Globus pallidus (tissue), 1 donor: ENCODE measurements around the gene FGFR2.

Experiments
- DNase-seq: peaks from one replicate; pipeline ENCODE4 v3.0.0-alpha.2; 2015; ENCODE audit warnings: low spot score

Gene FGFR2

DNA sequence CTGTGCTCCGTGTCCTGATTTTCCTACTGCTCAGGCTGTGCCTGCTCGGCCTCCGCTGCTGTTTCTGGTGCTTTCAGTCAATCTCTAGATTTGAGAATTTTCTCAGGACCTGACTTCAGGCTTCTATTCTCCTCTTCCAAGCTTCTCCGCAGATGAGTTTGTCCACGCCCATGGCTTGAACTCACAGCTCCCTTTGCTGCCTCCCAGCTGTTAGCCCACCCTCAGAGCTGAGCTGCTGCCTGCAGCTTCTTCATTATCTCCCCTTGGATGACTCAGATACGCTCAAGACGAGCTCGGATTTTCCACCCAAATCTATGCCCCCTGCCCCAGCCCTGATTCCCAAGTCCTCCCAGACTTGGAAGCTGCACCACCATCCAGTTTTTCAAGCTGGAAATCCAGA, 104.7 kb downstream of the FGFR2 start:
- DNase-seq, result no peak

DNA sequence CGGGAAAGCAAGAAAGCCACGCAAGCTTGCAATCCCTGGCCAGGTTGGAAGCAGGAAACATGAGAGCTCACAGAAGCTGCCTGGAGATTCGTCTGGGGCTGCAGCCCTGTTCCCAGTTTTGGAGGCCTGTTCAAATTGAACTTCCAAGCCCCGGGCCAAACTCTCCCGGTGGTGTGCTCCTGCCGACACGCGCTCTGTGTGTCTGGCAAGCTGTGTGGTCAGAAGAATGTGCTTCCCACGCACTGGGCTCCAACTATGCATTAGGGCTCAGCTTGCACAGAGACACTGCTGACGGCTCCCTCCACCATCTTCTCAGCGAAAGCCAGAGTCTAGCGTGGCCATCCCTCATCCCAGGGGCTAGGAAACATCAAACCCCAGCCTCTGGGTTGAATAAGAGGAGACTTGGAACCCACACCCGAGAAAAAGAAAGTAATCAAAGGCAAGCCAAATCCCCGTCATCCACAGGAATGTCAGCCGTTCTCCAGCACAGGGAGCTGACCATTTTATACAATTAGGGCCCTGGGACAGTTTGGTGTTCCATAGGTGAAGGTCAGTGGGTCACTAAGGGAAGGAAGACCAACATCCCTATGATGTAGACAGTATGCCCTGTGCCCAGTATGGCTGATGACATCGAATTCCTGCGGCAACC, 107.2 kb downstream of the FGFR2 start:
- DNase-seq, result no peak

DNA sequence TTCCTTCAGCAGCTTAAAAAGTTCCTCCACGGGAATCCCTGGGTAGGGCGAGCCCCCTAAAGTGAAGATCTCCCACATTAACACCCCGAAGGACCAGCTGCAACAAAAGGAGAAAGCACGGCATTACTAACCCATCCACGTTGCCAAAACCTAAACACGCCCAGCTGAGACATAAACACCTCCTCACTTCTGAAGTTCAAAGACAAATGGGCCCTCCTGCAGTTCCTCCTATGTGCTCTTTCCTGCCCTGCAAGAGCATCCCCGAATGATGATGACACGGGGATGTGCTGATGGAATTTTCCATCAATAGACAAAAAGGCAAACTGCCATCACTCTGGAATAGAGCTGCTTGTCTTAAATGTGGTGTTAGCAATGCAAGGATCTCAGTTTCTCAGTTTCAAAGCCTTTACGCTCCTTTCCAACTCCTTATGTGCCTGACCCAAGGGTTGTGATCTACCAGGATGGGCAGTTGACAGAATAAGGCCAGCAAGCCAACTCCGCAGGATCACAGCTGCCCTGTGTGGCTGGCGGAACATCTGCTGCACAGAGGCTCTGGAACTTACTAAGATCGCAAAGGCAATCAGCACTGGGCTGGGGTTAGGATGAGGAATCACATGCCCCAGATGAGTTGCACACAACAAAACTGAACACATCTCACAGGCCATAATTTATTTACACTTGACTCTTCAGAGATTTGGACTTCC, 112.7 kb downstream of the FGFR2 start:
- DNase-seq, result peak; percentile 78

GRCh38 chr10:121484816-121485215, 113.4 kb downstream of the FGFR2 start:
- DNase-seq, result no peak

- no peak for DNase-seq
Measured at GRCh38 chr10:121484401-121484800, 113.8 kb downstream of the FGFR2 start.

DNA sequence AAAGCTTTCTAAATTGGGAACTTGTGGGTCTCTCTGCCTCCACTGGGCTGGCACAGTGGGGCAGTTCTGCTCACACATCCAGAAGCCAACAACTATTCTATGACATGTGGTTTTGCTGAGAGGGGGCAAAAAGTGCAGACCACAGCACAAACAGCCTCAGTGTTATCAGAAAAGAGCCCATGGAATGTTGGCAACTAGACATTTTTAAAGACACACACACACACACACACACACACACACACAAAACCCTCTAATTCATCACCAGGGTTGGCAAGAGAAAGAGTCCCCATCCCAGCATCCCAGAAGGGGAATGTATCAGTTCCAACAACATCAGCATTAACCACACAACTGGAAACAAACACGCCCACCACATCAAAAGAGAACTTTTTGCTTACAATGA, 117.1 kb downstream of the FGFR2 start:
- DNase-seq, result no peak

DNA sequence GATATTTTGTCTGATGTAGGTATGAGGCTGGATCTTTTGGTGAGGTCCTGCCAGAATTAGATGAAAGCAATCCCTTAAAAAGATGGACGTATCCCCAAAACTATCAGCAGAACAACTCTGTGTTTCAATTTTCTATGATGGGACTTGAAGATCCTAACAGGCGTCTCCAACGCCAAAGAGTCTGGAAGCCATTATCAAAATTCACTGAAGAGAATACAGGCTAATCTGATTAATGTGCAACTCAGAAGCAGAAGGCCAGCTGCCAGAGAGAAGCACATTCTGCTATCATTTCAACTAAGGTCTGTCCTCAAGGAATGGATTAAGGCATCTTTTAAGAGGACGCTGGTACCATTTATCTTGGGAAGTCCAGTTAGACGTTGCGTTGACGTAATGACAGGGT, 119.7 kb downstream of the FGFR2 start:
- no peak for DNase-seq

DNA sequence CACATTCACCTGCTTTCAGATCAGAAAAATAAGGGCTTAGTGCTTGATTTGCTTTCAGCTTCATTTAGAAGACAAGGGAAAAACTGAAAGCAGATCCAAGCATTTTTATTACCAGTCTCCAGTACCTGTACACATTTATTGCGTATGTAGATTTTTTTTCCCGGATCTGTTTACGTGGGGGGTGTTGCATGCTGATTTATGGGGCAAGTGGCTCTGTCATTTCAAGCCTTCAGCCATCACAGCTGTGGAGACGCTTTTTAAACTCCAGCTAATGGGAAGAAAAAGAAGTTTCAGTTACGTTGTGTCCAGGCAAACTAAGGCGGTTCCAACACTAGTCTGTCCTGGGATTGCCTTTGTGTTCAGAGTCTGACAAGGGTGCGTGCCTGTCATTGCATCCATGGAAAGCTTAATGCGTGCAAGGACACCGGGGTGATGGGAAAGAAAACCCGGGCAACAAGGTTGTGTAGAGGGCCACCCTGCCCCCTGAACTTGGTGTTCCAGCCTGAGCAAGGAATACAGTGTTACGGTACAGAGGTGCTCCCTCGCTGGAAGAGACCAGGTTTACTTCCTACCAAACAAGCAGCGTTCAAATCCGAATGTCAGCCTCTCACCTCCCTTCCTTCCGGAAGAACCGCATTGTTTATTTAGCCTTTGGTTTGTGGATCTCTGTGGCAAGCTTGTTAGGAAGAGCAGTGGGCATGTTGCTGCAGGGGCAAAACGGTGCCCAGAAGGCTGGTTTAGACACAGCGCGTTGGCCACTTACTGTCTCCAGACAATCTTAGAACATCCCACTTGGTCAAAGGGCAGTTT, 128.2 kb downstream of the FGFR2 start:
- DNase-seq, result no peak

GRCh38 chr10:121468726-121469125, 129.5 kb downstream of the FGFR2 start:
- no peak for DNase-seq

- DNase-seq, result no peak
Measured at GRCh38 chr10:121466424-121466823, 131.8 kb downstream of the FGFR2 start.

DNA sequence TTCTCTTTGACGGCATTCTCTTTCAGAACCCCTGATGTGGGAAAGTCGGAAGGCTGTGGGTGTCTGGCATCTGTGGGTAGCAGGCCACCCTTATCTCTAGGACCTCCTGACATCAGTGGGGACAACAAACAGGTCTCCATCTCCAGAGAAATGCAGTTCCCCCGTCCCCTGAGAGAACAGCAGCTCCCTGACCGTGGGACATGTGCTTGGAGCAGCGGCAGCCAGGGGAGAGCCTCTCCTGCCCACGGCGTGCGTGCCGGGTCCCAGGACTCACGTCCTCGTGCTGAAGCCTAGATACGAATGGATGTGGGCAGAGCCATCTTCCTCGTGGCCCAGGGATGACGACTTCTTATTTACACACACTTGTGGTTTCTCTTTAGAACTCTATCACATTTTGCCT, 133.0 kb downstream of the FGFR2 start:
- DNase-seq, result no peak

GRCh38 chr10:121464517-121464916, 133.7 kb downstream of the FGFR2 start:
- no peak for DNase-seq

DNA sequence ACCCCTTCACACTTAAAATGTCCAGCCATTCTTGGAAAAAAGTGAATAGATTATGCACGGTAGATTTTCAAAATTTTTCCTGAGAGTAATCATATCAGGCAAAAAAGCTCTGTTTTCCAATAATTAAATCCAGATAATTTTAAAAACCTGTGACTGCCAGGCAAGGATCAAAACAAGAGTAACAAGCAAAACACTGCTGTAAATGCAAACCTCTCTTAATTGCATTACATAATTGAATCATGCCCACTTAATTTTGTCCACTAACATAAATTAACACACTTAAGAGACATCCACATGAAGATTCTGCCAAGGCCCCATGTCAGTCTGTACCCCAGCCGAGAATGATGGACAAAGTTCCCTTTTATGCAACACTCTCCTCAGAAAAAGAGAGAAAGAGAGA, 135.3 kb downstream of the FGFR2 start:
- no peak for DNase-seq

DNA sequence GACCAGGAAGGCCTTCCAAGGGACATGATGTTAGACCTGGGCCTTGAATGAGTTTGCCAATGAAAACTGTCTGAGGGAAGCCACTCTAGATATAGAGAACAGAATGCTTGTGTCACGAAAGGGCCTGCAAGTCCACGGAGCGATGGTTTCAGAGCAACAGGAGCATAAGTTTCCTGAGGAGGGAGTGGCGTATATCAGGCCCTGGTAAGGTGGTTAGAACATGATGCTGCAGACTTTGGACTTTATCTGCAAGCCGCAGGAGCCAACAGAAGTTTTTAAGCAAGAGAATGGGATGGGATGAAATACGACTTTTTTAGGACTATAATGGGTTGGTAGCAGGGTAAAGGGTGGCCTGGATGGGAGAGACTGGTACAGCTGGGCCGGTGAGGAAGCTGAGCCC, 136.0 kb downstream of the FGFR2 start:
- DNase-seq, result no peak

- no peak for DNase-seq
Measured at GRCh38 chr10:121461307-121461706, 136.9 kb downstream of the FGFR2 start.

DNA sequence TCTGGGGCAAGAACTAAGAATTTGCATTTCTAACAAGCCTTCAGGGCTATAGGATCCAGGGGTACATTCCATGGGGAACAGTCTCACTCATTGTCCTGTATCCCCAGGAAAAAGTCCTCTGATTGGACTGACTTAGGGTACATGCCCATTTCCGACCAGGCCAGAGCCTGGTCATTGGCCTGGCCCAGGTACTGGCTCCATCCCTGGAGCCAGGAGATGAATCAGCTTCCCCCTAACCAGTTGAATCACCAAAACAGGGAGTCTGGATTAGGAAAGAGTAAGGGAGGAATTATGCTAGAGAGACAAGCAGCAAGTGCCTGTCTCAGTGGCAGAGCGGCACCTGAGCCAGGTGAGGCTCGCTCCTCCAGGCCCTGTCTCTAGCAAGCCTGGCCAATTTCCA, 137.5 kb downstream of the FGFR2 start:
- DNase-seq, result no peak

- DNase-seq, result no peak
Measured at GRCh38 chr10:121459622-121460453, 138.4 kb downstream of the FGFR2 start.

- DNase-seq, result no peak
Measured at GRCh38 chr10:121459279-121459621, 139.0 kb downstream of the FGFR2 start.

DNA sequence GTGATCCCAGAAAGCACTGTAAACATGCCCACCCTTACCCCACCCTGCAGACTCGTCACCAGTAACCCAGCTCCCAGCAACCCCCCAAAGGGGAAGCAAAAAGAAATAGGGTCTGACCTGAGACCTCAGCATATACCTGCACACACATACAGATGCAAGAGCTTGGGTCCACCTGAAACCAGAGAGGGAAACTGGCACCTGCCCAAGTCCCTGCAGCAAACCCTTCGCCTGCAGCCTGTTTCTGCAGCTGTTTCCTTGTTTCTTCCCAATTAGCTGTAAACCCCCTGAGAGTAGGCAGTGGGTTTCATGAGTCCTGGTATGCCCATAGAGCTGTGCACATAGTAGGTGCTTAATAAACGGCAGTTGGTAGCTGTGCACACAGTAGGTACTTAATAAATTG, 140.5 kb downstream of the FGFR2 start:
- no peak for DNase-seq

DNA sequence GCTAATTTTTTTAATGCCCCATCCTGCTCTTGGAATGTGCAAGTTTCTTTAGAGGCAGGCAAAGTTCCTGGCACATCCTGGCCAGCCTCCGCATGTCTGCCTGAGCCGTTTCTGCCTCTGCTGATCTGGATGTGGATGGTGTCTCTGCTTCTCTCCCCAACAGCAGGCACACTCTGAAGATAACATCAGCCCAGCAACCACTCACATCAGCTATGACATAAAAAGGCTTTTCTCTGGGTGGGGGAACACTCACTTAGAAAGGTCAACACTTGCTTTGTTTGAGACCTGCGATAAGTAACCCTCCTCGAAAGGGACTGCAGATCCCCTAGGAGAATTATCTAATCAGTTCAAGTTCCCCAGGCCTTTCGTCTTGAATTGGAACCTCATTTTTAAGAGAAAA, 142.9 kb downstream of the FGFR2 start:
- no peak for DNase-seq

DNA sequence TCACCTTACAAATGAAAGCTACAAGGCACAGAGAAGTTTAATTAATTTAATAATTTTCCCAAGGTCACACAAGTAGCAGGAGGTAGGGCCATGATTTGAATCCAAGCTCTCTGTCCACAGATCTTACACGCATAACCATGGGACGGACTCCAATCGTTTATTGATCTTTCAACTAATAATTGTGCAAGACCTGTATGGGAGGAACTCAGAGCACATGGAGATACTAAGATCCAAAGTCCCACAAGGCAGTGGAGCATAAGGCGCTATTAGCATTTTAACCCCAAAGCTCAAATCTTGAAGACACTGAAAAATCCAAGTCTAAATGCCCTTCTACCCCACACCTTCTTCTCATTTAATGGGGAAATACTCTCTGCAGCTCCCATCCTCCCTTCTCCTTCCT, 143.5 kb downstream of the FGFR2 start:
- no peak for DNase-seq

DNA sequence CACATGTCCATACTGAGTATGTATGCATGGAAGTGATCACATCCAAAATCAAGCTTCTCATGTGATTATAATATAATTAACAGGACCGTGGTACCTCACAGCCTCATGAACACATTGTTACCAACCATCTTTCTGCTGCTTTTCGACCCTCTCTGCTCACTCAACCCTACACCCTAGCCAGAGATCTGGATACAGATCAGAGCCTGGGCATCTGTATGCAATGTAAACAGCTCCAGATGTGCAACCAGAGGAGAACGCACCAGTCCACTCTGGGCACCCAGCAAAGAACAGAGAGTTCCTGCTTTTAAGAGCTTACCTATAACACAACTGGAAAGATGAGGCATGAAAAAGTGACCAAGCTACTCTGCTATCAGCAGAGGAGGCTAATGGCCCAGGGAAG, 145.1 kb downstream of the FGFR2 start:
- DNase-seq, result no peak
